Activated CD4-positive, alpha-beta memory T cell treated with anti-CD3 and anti-CD28 coated beads for 36 hours (primary cell): Measurements from ENCODE around the gene SDSL. TPM values are rescaled to one million over a fixed set of nuclear protein-coding genes. Genes with fewer than 3 reads are reported as not detected.
A peak's percentile ranks its signal among the peaks of the same experiment; 100 is the strongest.

ENCODE experiments used
- CTCF ChIA-PET: fragments of 350-600 bp; sonication (Branson Sonifier 250); formaldehyde crosslinking; loops from one replicate; lab custom pipeline; 2021; ENCODE audit warnings: antibody characterized with exemption, inconsistent platforms; lab: Charles Lee
- POLR2A ChIA-PET: fragments of 350-600 bp; sonication (Branson Sonifier 250); formaldehyde crosslinking; loops from one replicate; lab custom pipeline; 2021; ENCODE audit warnings: antibody characterized with exemption; lab: Charles Lee
- DNase-seq: peaks from one replicate; pipeline ENCODE4 v3.0.0-alpha.2; 2020
- H3K27ac Mint-ChIP-seq: one replicate; pipeline ENCODE4 v1.8.0; 2021; ENCODE audit warnings: mixed read lengths
- H3K27me3 Mint-ChIP-seq: one replicate; pipeline ENCODE4 v1.8.0; 2021; ENCODE audit warnings: mixed read lengths
- H3K36me3 Mint-ChIP-seq: one replicate; pipeline ENCODE4 v1.8.0; 2021; ENCODE audit warnings: mixed read lengths
- H3K4me1 Mint-ChIP-seq: one replicate; pipeline ENCODE4 v1.8.0; 2021; ENCODE audit warnings: low read depth, mixed read lengths
- H3K4me3 Mint-ChIP-seq: one replicate; pipeline ENCODE4 v1.8.0; 2021; ENCODE audit warnings: mild to moderate bottlenecking, mixed read lengths
- H3K9me3 Mint-ChIP-seq: one replicate; pipeline ENCODE4 v1.8.0; 2021; ENCODE audit warnings: mixed read lengths
- intact Hi-C: fragments of 100-400 bp; cut with micrococcal nuclease; formaldehyde crosslinking; loops from one replicate; pipeline ENCODE4 v1.15.1; 2023
- total RNA-seq, 2 experiments: library from RNA; stranded (reverse); gene quantifications; one replicate each; pipeline ENCODE4 v1.2.3, GENCODE V29; 2021

SDSL gene, protein sequence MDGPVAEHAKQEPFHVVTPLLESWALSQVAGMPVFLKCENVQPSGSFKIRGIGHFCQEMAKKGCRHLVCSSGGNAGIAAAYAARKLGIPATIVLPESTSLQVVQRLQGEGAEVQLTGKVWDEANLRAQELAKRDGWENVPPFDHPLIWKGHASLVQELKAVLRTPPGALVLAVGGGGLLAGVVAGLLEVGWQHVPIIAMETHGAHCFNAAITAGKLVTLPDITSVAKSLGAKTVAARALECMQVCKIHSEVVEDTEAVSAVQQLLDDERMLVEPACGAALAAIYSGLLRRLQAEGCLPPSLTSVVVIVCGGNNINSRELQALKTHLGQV
- total RNA-seq = not detected

DNA sequence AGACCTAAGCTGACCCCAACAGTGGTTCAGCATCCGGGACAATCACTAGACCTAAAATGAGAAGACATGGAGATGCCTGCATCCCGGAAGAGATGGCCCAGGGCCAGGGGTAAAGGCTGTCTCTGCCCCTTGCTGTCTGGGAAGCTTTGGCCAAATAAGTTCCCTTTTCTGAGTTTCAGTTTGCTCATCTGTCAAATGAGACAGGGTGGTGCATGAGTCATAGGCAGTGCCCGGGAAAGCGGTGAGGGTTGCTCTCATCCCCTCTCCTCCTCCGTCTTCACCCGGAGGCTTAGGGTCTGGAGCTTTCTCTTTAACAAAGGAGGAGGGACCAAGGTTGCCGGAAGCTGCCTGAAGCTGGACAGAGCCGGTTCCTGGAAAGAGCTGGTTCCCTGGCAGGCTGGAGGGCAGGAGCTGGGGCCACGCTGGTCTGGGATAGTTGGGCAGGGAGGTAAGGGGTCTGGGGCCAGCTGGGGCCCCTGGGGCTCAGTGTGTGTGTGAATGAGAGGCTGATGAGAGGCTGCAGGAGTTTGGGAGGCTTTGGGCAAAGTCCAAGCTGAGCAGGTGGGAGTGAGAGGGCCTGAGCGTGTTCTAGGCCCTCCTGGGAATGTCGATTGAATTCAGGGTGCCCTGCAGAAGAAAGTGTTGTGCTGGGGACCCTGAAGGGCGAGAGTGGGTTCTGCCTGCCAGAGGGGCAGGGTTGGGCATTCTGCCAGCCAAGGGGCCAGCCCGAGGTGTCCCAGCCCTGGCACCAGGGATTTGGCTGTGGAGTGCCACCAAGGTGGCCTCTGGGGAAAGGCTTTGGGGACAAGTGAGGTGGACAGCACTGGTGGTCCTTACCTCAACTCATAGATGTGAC lies at the start of gene SDSL:
SDSL (plus strand) TSS at position 351 of the 856 bp plus-strand sequence. CDS start 5,603 bp downstream, outside the sequence.
- Mint-ChIP-seq H3K27ac (no peak within 1 kb of the TSS), H3K4me3 (no peak within 1 kb of the TSS)

DNA sequence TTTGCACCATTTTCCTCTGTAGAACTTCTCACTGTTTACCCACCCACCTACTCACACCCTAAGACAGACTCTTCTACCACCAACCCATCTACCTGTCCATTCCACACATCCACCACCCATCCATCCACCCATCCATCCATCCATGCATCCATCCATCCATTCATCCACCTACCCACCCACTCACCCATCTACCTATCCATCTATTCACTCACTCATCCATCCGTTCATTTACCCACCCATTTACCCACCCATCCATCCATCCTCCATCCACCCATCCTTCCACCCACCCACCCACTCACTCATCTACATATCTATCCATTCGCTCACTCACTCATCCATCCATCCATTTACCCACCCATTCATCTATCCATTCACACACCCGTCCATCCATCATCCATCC lies 48.7 kb upstream of the SDSL start:
- H3K27ac Mint-ChIP-seq = no peak overlapping the region
- DNase-seq = no peak

More for the DNA sequence above, at the start of gene SDSL:
- POLR2A ChIA-PET = no interaction called here
- no peaks in the 10 kb centered on the region for H3K9me3 Mint-ChIP-seq
- H3K4me1 Mint-ChIP-seq = peaks cover 9% of the 10 kb centered on the region
- CTCF ChIA-PET = interaction anchor here (0.7 kb wide), 1 partner anchor 24 kb away, joined by 3 read pairs; no protein-coding TSS in a partner anchor
- H3K36me3 Mint-ChIP-seq = no peaks in the 10 kb centered on the region
- H3K27me3 Mint-ChIP-seq = peaks cover 5% of the 10 kb centered on the region
- intact Hi-C loops = no loop called here
- DNase-seq = peak; percentile 67

DNA sequence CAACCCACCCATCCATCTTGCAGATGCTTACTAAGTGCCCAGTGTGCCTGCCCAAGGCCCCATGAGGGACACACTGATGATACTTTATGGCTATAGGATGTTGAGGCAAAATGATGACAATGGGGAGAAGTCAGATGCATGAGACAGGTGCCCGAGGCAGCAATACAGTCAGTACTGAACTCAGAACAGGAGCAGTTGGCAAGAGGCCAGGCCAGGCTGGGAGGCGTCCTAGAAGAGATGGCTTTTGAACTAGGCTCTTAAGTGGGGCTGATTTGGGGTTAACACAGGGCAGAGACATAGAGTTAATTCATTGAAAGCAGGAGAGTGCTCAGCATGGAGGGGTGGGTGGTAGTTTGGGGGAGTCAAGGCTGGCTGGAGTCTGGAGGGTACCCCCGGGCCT lies 48.2 kb upstream of the SDSL start:
- intact Hi-C loops = no loop called here
- H3K27me3 Mint-ChIP-seq = no peaks in the 10 kb centered on the region
- H3K4me1 Mint-ChIP-seq = no peaks in the 10 kb centered on the region
- CTCF ChIA-PET = no interaction called here
- POLR2A ChIA-PET = no interaction called here
- DNase-seq = no peak
- H3K4me3 Mint-ChIP-seq = no peak overlapping the region
- no peaks in the 10 kb centered on the region for H3K9me3 Mint-ChIP-seq
- H3K27ac Mint-ChIP-seq = no peak overlapping the region
- peaks cover 23% of the 10 kb centered on the region for H3K36me3 Mint-ChIP-seq

More for the DNA sequence above, 48.7 kb upstream of the SDSL start:
- intact Hi-C loops = no loop called here
- H3K4me3 Mint-ChIP-seq = no peak overlapping the region
- no peaks in the 10 kb centered on the region for H3K4me1 Mint-ChIP-seq
- no peaks in the 10 kb centered on the region for H3K27me3 Mint-ChIP-seq
- peaks cover 23% of the 10 kb centered on the region for H3K36me3 Mint-ChIP-seq
- POLR2A ChIA-PET = no interaction called here
- H3K9me3 Mint-ChIP-seq = no peaks in the 10 kb centered on the region
- CTCF ChIA-PET = no interaction called here

DNA sequence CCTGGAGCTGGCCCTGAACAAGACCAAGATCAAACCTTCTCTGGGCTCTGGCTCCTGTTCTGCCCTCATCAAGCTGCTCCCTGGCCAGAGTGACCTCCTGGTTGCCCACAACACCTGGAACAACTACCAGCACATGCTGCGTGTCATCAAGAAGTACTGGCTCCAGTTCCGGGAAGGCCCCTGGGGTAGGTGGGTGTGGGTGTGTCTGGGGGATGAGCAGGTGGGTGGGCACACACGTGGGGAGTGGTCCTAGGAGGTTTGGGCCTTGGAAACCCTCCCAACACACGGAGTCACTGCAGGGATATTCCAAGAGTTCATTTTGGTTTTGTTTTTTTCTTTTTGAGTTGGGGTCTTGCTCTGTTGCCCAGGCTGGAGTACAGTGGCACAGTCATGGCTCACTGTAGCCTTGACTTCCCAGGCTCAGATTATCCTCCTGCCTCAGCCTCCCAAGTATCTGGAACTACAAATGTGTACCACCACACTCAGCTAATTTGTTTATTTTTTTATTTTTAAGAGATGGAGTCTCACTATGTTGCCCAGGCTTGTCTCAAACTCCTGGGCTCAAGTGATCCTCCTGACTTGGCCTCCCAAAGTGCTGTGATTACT lies 47.3 kb upstream of the SDSL start:
- Mint-ChIP-seq H3K9me3 (no peaks in the 10 kb centered on the region), H3K4me1 (no peaks in the 10 kb centered on the region), H3K27ac (no peak overlapping the region), H3K4me3 (no peak overlapping the region), H3K27me3 (no peaks in the 10 kb centered on the region), H3K36me3 (peaks cover 21% of the 10 kb centered on the region)
- DNase-seq = no peak
- ChIA-PET CTCF (no interaction called here), POLR2A (no interaction called here)
- intact Hi-C loops = no loop called here

DNA sequence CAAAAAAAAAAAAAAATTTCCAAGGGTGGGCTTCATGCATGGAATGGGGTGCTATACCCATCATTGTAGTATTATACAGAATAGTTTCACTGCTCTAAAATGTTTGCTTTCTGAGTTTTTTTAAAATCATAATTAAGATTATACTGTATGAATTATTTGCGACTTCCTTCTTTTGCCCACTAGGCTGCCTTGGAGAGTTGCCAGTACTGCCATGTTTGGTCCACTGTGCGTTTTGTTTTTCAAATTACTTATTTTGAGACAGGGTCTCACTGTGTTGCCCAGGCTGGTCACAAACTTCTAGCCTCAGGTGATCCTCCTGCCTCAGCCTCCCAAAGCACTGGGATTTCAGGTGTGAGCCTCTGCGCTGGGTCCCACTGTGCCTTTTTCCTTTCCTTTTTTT lies 43.9 kb upstream of the SDSL start:
- H3K4me3 Mint-ChIP-seq = no peak overlapping the region
- H3K9me3 Mint-ChIP-seq = no peaks in the 10 kb centered on the region
- CTCF ChIA-PET = no interaction called here
- H3K27me3 Mint-ChIP-seq = no peaks in the 10 kb centered on the region
- H3K4me1 Mint-ChIP-seq = no peaks in the 10 kb centered on the region
- H3K27ac Mint-ChIP-seq = no peak overlapping the region
- H3K36me3 Mint-ChIP-seq = peaks cover 22% of the 10 kb centered on the region
- intact Hi-C loops = no loop called here
- no peak for DNase-seq
- POLR2A ChIA-PET = no interaction called here

DNA sequence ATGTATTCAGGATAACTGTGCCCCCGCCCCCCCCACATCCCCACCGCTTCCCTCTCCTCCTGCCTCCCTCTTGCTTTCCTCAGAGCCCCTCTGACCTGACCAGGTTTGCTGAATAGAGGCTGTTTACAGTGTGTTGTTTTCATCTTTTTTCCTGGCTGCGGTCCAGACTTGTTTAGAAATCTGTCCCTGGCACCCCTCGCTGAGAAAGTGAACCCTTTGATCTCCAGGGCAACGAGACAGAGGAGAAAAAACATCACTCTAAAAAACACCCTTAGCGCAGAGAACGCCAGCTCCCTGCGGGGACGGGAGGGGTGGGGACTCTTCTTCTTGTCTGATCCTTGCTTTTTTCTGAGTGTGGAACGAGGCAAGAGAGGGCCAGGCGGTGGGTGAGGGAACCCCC lies 41.0 kb upstream of the SDSL start:
- H3K27me3 Mint-ChIP-seq = no peaks in the 10 kb centered on the region
- no peak overlapping the region for H3K4me3 Mint-ChIP-seq
- H3K27ac Mint-ChIP-seq = no peak overlapping the region
- no peaks in the 10 kb centered on the region for H3K4me1 Mint-ChIP-seq
- CTCF ChIA-PET = no interaction called here
- no peaks in the 10 kb centered on the region for H3K9me3 Mint-ChIP-seq
- peaks cover 19% of the 10 kb centered on the region for H3K36me3 Mint-ChIP-seq
- intact Hi-C loops = no loop called here
- DNase-seq = no peak
- POLR2A ChIA-PET = no interaction called here

DNA sequence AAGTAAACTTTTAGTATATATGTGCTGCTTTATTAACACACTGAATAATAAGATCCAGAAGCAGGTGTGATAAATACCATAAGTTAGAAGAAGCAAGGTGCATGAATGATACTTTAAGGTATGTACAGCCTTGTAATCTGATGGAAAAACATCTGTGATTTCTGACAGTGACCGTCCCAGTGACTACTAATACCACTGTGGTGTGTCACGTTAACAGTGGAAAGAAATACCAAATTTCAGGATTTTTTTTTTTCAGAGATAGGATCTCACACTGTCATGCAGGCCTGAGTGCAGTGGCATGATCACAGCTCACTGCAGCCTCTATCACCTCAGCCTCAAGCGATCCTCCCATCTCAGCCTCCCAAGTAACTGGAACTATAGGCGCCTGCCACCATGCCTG lies 40.0 kb upstream of the SDSL start:
- Mint-ChIP-seq H3K4me1 (no peaks in the 10 kb centered on the region), H3K4me3 (no peak overlapping the region)

DNA sequence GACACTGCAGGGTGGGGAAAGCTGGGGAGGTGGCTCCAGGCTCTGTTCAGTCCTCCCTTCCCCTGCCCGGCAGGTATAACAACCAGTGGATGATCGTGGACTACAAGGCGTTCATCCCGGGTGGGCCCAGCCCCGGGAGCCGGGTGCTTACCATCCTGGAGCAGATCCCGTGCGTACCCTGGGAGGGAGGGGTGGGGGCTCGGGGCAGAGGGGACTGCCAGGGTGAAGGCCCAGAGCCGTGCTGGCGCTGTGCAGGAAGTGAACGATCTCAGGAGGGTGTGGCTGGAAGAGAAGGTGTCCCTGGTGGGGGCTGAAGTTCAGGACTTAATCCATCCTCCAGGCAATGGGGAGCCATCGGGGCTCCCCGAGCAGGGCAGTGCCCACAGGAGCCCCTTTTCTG lies 37.4 kb upstream of the SDSL start:
- H3K36me3 Mint-ChIP-seq = peaks cover 15% of the 10 kb centered on the region
- no peak overlapping the region for H3K4me3 Mint-ChIP-seq
- no peaks in the 10 kb centered on the region for H3K27me3 Mint-ChIP-seq
- H3K27ac Mint-ChIP-seq = no peak overlapping the region
- ChIA-PET CTCF (no interaction called here), POLR2A (no interaction called here)
- no peak for DNase-seq
- intact Hi-C loops = no loop called here
- H3K4me1 Mint-ChIP-seq = no peaks in the 10 kb centered on the region
- H3K9me3 Mint-ChIP-seq = no peaks in the 10 kb centered on the region

More for the DNA sequence above, 40.0 kb upstream of the SDSL start:
- DNase-seq = no peak
- Mint-ChIP-seq H3K27me3 (no peaks in the 10 kb centered on the region), H3K9me3 (no peaks in the 10 kb centered on the region), H3K27ac (no peak overlapping the region), H3K36me3 (peaks cover 15% of the 10 kb centered on the region)
- ChIA-PET CTCF (no interaction called here), POLR2A (no interaction called here)
- intact Hi-C loops = no loop called here

DNA sequence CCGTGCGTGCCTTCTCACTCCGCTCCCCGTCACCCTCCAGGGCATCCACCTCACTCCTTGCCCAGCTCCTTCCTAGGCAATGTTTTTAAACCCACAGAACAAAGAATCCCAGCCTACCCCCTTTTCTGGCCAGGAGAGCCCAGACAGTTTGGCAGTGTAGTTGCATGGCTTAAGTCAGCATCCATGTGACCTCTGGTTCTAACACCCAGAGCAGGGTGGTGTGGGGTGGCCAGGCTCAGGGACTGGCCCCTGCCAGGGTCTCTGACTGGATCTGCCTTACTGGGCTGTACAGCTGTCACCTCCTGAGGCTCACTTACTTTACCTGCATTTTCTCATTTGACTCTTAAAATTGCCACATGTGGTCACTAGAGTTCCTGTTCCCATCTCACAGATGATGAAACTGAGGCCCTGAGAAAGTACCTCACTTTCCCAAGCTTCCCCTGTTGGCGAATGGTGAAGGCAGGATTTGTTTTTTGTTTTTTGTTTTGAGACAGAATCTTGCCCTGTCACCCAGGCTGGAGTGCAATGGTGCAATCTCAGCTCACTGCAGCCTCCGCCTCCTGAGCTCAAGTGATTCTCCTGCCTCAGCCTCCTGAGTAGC lies 36.8 kb upstream of the SDSL start:
- no peak overlapping the region for H3K27ac Mint-ChIP-seq
- no peaks in the 10 kb centered on the region for H3K4me1 Mint-ChIP-seq
- intact Hi-C loops = no loop called here
- no peak for DNase-seq
- ChIA-PET POLR2A (no interaction called here), CTCF (no interaction called here)
- peaks cover 15% of the 10 kb centered on the region for H3K36me3 Mint-ChIP-seq
- no peaks in the 10 kb centered on the region for H3K9me3 Mint-ChIP-seq
- no peak overlapping the region for H3K4me3 Mint-ChIP-seq
- H3K27me3 Mint-ChIP-seq = no peaks in the 10 kb centered on the region

DNA sequence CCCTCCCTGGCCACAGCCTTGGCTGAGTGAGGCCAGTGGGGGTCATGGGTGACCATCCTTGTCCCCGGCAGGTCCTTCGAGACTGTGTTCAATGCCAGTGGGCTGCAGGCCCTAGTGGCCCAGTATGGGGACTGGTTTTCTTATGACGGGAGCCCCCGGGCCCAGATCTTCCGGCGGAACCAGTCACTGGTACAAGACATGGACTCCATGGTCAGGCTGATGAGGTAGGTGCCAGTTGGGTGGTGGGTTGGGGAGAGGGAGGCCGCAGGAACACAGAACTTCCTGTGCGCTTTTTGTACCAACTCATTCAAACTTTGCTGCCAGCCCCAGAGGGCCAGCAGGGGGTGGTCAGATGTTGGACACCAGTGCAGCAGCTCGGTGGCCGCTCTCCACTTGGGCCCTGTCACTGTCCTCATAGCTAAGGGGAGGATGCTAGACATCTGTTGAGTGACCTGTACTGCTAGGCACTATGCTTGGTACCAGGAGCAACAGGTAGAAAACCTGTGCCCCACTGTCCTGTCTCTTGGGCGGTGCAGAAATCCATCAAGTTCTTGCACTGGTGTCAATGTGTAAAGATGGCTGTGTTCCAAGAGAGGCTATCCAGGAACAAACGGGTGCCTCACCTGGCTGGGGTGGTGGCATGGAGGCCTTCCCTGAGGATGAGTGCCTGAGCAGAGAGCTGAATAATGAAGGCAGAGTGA lies 35.2 kb upstream of the SDSL start:
- H3K4me3 Mint-ChIP-seq = no peak overlapping the region
- H3K9me3 Mint-ChIP-seq = no peaks in the 10 kb centered on the region

DNA sequence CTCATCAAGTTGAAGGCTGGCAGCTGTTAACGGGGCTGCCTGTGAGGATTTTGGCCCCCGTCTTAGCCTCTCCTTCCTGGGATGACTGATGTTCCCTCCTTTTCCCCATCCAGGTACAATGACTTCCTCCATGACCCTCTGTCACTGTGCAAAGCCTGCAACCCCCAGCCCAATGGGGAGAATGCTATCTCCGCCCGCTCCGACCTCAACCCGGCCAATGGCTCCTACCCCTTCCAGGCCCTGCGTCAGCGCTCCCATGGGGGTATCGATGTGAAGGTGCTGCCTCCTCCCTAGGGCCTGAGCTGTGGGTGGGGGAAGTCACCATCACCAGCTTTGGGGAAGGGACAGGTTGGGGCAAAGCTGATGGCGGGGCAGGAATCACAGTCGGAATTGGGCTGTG lies 34.5 kb upstream of the SDSL start:
- ChIA-PET POLR2A (no interaction called here), CTCF (interaction anchor here (1.6 kb wide), 1 partner anchor 38 kb away, joined by 4 read pairs; no protein-coding TSS in a partner anchor)
- H3K36me3 Mint-ChIP-seq = peaks cover 12% of the 10 kb centered on the region
- H3K27ac Mint-ChIP-seq = no peak overlapping the region
- intact Hi-C loops = no loop called here
- no peak for DNase-seq
- H3K27me3 Mint-ChIP-seq = no peaks in the 10 kb centered on the region
- H3K4me3 Mint-ChIP-seq = no peak overlapping the region
- no peaks in the 10 kb centered on the region for H3K4me1 Mint-ChIP-seq
- H3K9me3 Mint-ChIP-seq = no peaks in the 10 kb centered on the region

More for the DNA sequence above, 35.2 kb upstream of the SDSL start:
- Mint-ChIP-seq H3K4me1 (no peaks in the 10 kb centered on the region), H3K27ac (no peak overlapping the region), H3K36me3 (peaks cover 12% of the 10 kb centered on the region), H3K27me3 (no peaks in the 10 kb centered on the region)
- intact Hi-C loops = no loop called here
- DNase-seq = no peak
- ChIA-PET POLR2A (no interaction called here), CTCF (no interaction called here)
